GM12878 (cell line): Measurements from ENCODE around the gene NAV2. TPM values are rescaled to one million over a fixed set of nuclear protein-coding genes. Genes with fewer than 3 reads are reported as not detected.

Source experiments
- ATAC-seq: fragments of 200-7000 bp; cut with Tn5 transposase; 3 replicates; pipeline ENCODE4 v1.9.1; 2020; ENCODE audit warnings: mild to moderate bottlenecking, moderate library complexity
- BruUV-seq: library from RNA; stranded (reverse); fragments of 400-500 nt; replicated peaks from 2 replicates; lab custom pipeline; 2021; lab: Mats Ljungman, UMichigan
- CTCF ChIA-PET: fragments of 300-600 bp; sonication (Branson Sonifier 250); formaldehyde crosslinking; extraction: SDS; loops from one replicate; lab custom pipeline; 2021; ENCODE audit warnings: inconsistent platforms; lab: Yijun Ruan, JAX
- POLR2A ChIA-PET: fragments of 350-600 bp; formaldehyde crosslinking; extraction: SDS; loops from one replicate; lab custom pipeline; 2021; ENCODE audit warnings: inconsistent platforms; lab: Charles Lee
- RAD21 ChIA-PET: fragments of 300-600 bp; sonication (Branson Sonifier 250); formaldehyde crosslinking; loops from one replicate; lab custom pipeline; 2023; ENCODE audit warnings: antibody characterized with exemption; ENCODE audit not compliant: unreplicated experiment; lab: Charles Lee
- SMC1A ChIA-PET: fragments of 300-600 bp; sonication (Branson Sonifier 250); formaldehyde crosslinking; loops from one replicate; lab custom pipeline; 2023; ENCODE audit not compliant: unreplicated experiment, uncharacterized antibody; lab: Charles Lee
- DNase-seq: peaks from one replicate; pipeline ENCODE4 v3.0.0-alpha.2; 2011; ENCODE audit warnings: low read depth, low spot score
- FAIRE-seq: peaks from 3 replicates; lab custom pipeline; 2011; peaks lifted over from hg19 to GRCh38; lab: Jason Lieb, UNC
- H2AFZ ChIP-seq: 2 replicates; pipeline ENCODE4 v1.6.0; 2011; ENCODE audit warnings: low read depth, low read length, control low read depth; ENCODE audit not compliant: control insufficient read depth
- H3K27ac ChIP-seq: 2 replicates; pipeline ENCODE4 v1.5.1; 2011; ENCODE audit warnings: control low read depth; ENCODE audit not compliant: control insufficient read depth, insufficient read depth
- H3K27me3 ChIP-seq, 2 experiments: replicated peaks in 1 of 2; 2 replicates each; pipeline versions ENCODE4 v1.6.0 to v1.6.1; 2011; ENCODE audit warnings: low read length in 1 of 2; ENCODE audit not compliant: control insufficient read depth in 2 of 2, insufficient read depth in 2 of 2
- H3K36me3 ChIP-seq, 2 experiments: 2 replicates each; pipeline ENCODE4 v1.5.1; 2011; ENCODE audit warnings: low read length in 1 of 2; ENCODE audit not compliant: control insufficient read depth in 2 of 2, insufficient read depth in 2 of 2
- H3K4me1 ChIP-seq: 2 replicates; pipeline ENCODE4 v1.6.1; 2011; ENCODE audit warnings: mild to moderate bottlenecking, low read length, moderate library complexity, mixed read lengths; ENCODE audit not compliant: control insufficient read depth, insufficient read depth
- H3K4me2 ChIP-seq: 2 replicates; pipeline ENCODE4 v1.6.0; 2011; ENCODE audit warnings: control low read depth; ENCODE audit not compliant: control insufficient read depth, insufficient read depth
- H3K4me3 ChIP-seq: fragments of 200-600 bp; sonication (generic); 2 replicates; pipeline ENCODE4 v1.5.1; 2016
- H3K79me2 ChIP-seq: 2 replicates; pipeline ENCODE4 v1.6.0; 2011; ENCODE audit warnings: low read length; ENCODE audit not compliant: control insufficient read depth, insufficient read depth
- H3K9ac ChIP-seq: 2 replicates; pipeline ENCODE4 v1.8.0; 2011; ENCODE audit warnings: low read length, control low read depth, mixed read lengths; ENCODE audit not compliant: control insufficient read depth, insufficient read depth
- H3K9me3 ChIP-seq: replicated peaks from 3 replicates; pipeline ENCODE4 v1.5.1; 2011; ENCODE audit warnings: mild to moderate bottlenecking, low read length; ENCODE audit not compliant: control insufficient read depth, insufficient read depth
- H4K20me1 ChIP-seq: 2 replicates; pipeline ENCODE4 v1.6.0; 2011; ENCODE audit not compliant: control insufficient read depth, insufficient read depth
- ASH2L ChIP-seq: fragments of 300-600, 200-600 bp; sonication (generic); IDR thresholded peaks from 2 replicates; pipeline ENCODE4 v1.6.1; 2017; ENCODE audit warnings: low read depth, mild to moderate bottlenecking, borderline replicate concordance
- CBFB ChIP-seq: IDR thresholded peaks from 2 replicates; pipeline ENCODE4 v1.6.1; 2016; ENCODE audit warnings: antibody characterized with exemption, low read depth
- CREB1 ChIP-seq: IDR thresholded peaks from 2 replicates; pipeline ENCODE4 v1.6.1; 2012; ENCODE audit warnings: low read depth, mild to moderate bottlenecking, inconsistent platforms
- DPF2 ChIP-seq: fragments of 450-650 bp; IDR thresholded peaks from 2 replicates; pipeline ENCODE4 v1.6.1; 2017; ENCODE audit warnings: mild to moderate bottlenecking
- EP300 ChIP-seq, 2 experiments: fragments of 150-350 bp in 1 of 2; IDR thresholded peaks; 2 replicates each; pipeline ENCODE4 v1.6.1; 2011 to 2012; ENCODE audit warnings: low read depth in 2 of 2, low read length in 2 of 2, borderline replicate concordance in 1 of 2, improper control_type of control experiment in 1 of 2, inconsistent platforms in 1 of 2; ENCODE audit not compliant: control insufficient read depth in 1 of 2
- IKZF2 ChIP-seq, 2 experiments: fragments of 450-650 bp; IDR thresholded peaks; 2 replicates each; pipeline ENCODE4 v1.6.1; 2017; ENCODE audit warnings: mild to moderate bottlenecking in 2 of 2, moderate library complexity in 2 of 2
- MEF2B ChIP-seq: fragments of 450-650 bp; IDR thresholded peaks from 2 replicates; pipeline ENCODE4 v1.6.1; 2018; ENCODE audit warnings: mild to moderate bottlenecking, moderate library complexity; ENCODE audit not compliant: partially characterized antibody, poor library complexity, severe bottlenecking
- MYB ChIP-seq: fragments of 150-350 bp; IDR thresholded peaks from 2 replicates; pipeline ENCODE4 v1.6.1; 2014; ENCODE audit warnings: mild to moderate bottlenecking, low read depth, low read length, borderline replicate concordance
- SP1 ChIP-seq: IDR thresholded peaks from one replicate; pipeline ENCODE4 v1.6.1; 2011; ENCODE audit warnings: low read depth, low read length
- ZBTB40 ChIP-seq: fragments of 450-650 bp; IDR thresholded peaks from 2 replicates; pipeline ENCODE4 v1.6.1; 2016; ENCODE audit warnings: mild to moderate bottlenecking, moderate library complexity, borderline replicate concordance
- ZNF622 ChIP-seq: fragments of 450-650 bp; IDR thresholded peaks from 2 replicates; pipeline ENCODE4 v1.6.1; 2017; ENCODE audit warnings: mild to moderate bottlenecking, inconsistent platforms
- WGBS: methylation state at CpG from one replicate; pipeline ENCODE4 v1.1.6; 2016; ENCODE audit warnings: low lambda C conversion rate; ENCODE audit not compliant: insufficient replicate concordance, insufficient coverage; ENCODE audit errors: missing lambda C conversion rate; 5-methylcytosine and 5-hydroxymethylcytosine counted together
- in situ Hi-C: fragments of 300-500 bp; cut with MboI; formaldehyde crosslinking; loops from 9 replicates; pipeline ENCODE4 v1.14.3; 2018; ENCODE audit warnings: mixed read lengths
- intact Hi-C: fragments of 100-400 bp; cut with micrococcal nuclease; formaldehyde crosslinking; loops from one replicate; pipeline ENCODE4 v1.14.2; 2022; ENCODE audit not compliant: unreplicated experiment
- polyA plus RNA-seq, 11 experiments: library from polyadenylated mRNA; depleted of rRNA in 4 of 11; unstranded in 6 of 11; stranded (reverse) in 5 of 11; fragments of >200 nt; fragmentation: Nextera tagmentation in 4 of 11; fragmentation: Illumina TruSeq in 1 of 11; extraction: Ambion mirVana in 4 of 11; extraction: Trizol in 1 of 11; gene quantifications; 1 replicate in 1 of 11; 2 replicates in 10 of 11; pipeline versions ENCODE4 v1.2.1 to v1.2.3, GENCODE V29; 2011 to 2016; ENCODE audit warnings: inconsistent platforms in 2 of 11, missing spikeins in 2 of 11, low read depth in 1 of 11
- total RNA-seq, 4 experiments: library from RNA; depleted of rRNA in 3 of 4; stranded (reverse); fragments of >200 nt in 3 of 4; fragmentation: Illumina TruSeq in 1 of 4; extraction: Trizol in 1 of 4; gene quantifications; 2 replicates each; pipeline versions ENCODE4 v1.2.1 to v1.2.3, GENCODE V29; 2013 to 2021

The NAV2 gene
- total and polyA plus RNA-seq, 10 of the 15 experiments (the other 5 are each of a cell fraction or from before 2014, with no cell fraction given), result 0.35 to 6.1 (median 1.1) TPM

GRCh38 chr11:20033806-20034205 is 321.2 kb downstream of the NAV2 start (continued):
- TF ChIP-seq ZBTB40, result no peak
- TF ChIP-seq MEF2B, result no peak
- no peak for TF ChIP-seq EP300 (IDR thresholded peaks at IDR 0.05; ENCODE audit: borderline replicate concordance in 1 of 2, control insufficient read depth in 1 of 2, low read depth in 2 of 2, low read length in 2 of 2)

- in situ Hi-C loops (no loop called here), intact Hi-C loops (no loop called here)
- Histone ChIP-seq H3K9me3 (no peaks in the 10 kb centered on the region), H3K9ac (no peak overlapping the region), H3K27me3 (no peaks in the 10 kb centered on the region), H3K36me3 (no peaks in the 10 kb centered on the region), H3K79me2 (no peaks in the 10 kb centered on the region), H3K4me1 (no peaks in the 10 kb centered on the region), H3K4me2 (no peak overlapping the region), H2AFZ (no peak overlapping the region), H3K4me3 (no peak overlapping the region), H3K27ac (no peak overlapping the region), H4K20me1 (no peaks in the 10 kb centered on the region)
- 42% methylated on average over 5 of the region's 5 CpGs for WGBS
- ChIA-PET RAD21 (no interaction called here), SMC1A (no interaction called here), POLR2A (no interaction called here), CTCF (interaction anchor here (1.0 to 1.1 kb wide), 2 partner anchors 76 to 98 kb away, joined by 3 read pairs; no protein-coding TSS in a partner anchor)
- DNase-seq, result no peak
- no peak for FAIRE-seq
- TF ChIP-seq CBFB, result no peak
- TF ChIP-seq ZNF622, result no peak
- no peak for TF ChIP-seq MYB
- no peak for TF ChIP-seq CREB1
- no peak for TF ChIP-seq ASH2L
- TF ChIP-seq SP1, result no peak
- TF ChIP-seq DPF2, result no peak
- no peak for TF ChIP-seq IKZF2 (IDR thresholded peaks at IDR 0.05)
- no TSS peak for BruUV-seq
- no peak for ATAC-seq
Measured at GRCh38 chr11:20034941-20035340, 322.3 kb downstream of the NAV2 start.
